Ramos (cell line): ENCODE measurements around the gene PGAP6.
"Not testable (repeated sequence)": the region's sequence is repeated elsewhere in the genome, so short reads cannot be mapped to it uniquely, and the experiment has no call there.

ENCODE experiments used
- in situ Hi-C: fragments of 300-500 bp; cut with MboI; formaldehyde crosslinking; loops from one replicate; pipeline ENCODE4 v1.14.3; 2022; ENCODE audit warnings: low sequenced_read_pairs; ENCODE audit not compliant: unreplicated experiment

Gene PGAP6

GRCh38 chr16:353404-354290 is 28.1 kb downstream of the PGAP6 start:
- in situ Hi-C loops = no loop called here

GRCh38 chr16:352547-353403 is 29.0 kb downstream of the PGAP6 start, which contains the start of gene AXIN1:
AXIN1 (minus strand) TSS chr16:352723; CDS start chr16:347025, 5,698 bp downstream.
- in situ Hi-C loops = no loop called here

GRCh38 chr16:351804-352520 is 29.8 kb downstream of the PGAP6 start:
- in situ Hi-C loops = no loop called here

GRCh38 chr16:350203-350602 is 31.6 kb downstream of the PGAP6 start:
- in situ Hi-C loops = no loop called here

GRCh38 chr16:349211-349610 is 32.6 kb downstream of the PGAP6 start:
- in situ Hi-C loops = no loop called here

- in situ Hi-C loops = not testable (repeated sequence)
Measured at GRCh38 chr16:348495-348894, 33.3 kb downstream of the PGAP6 start.

GRCh38 chr16:347203-347602 is 34.6 kb downstream of the PGAP6 start:
- in situ Hi-C loops = no loop called here

- in situ Hi-C loops = no loop called here
Measured at GRCh38 chr16:346587-346986, 35.2 kb downstream of the PGAP6 start.

GRCh38 chr16:345772-346171 is 36.0 kb downstream of the PGAP6 start:
- in situ Hi-C loops = no loop called here

GRCh38 chr16:342455-343213 is 39.1 kb downstream of the PGAP6 start:
- in situ Hi-C loops = no loop called here

GRCh38 chr16:341974-342336 is 39.8 kb downstream of the PGAP6 start:
- in situ Hi-C loops = not testable (repeated sequence)

- in situ Hi-C loops = not testable (repeated sequence)
Measured at GRCh38 chr16:341095-341973, 40.4 kb downstream of the PGAP6 start.

- in situ Hi-C loops = no loop called here
Measured at GRCh38 chr16:340370-341091, 41.2 kb downstream of the PGAP6 start.

GRCh38 chr16:339680-340079 is 42.1 kb downstream of the PGAP6 start:
- in situ Hi-C loops = no loop called here

GRCh38 chr16:337975-338575 is 43.7 kb downstream of the PGAP6 start:
- in situ Hi-C loops = no loop called here

GRCh38 chr16:337437-337836 is 44.3 kb downstream of the PGAP6 start:
- in situ Hi-C loops = no loop called here

GRCh38 chr16:336269-336668 is 45.5 kb downstream of the PGAP6 start:
- in situ Hi-C loops = no loop called here
